ENCODE data around the gene ANKRD33B. TPM values are rescaled to one million over a fixed set of nuclear protein-coding genes. Genes with fewer than 3 reads are reported as not detected.
"Not testable (repeated sequence)": the region's sequence is repeated elsewhere in the genome, so short reads cannot be mapped to it uniquely, and the experiment has no call there.

Gene ANKRD33B
- total RNA-seq, 1 donor from 2014 or later, result 0.83 TPM

GRCh38 chr5:10635257-10635866, 71.5 kb downstream of the ANKRD33B start:
- DNase-seq (ENCODE audit: extremely low spot score, unreplicated experiment), result no peak

GRCh38 chr5:10635867-10636350, 72.0 kb downstream of the ANKRD33B start:
- H3K9me3 Mint-ChIP-seq (ENCODE audit: unreplicated experiment), result no peaks in the 10 kb centered on the region
- no peaks in the 10 kb centered on the region for H3K27me3 Mint-ChIP-seq (ENCODE audit: unreplicated experiment)
- DNase-seq (ENCODE audit: extremely low spot score, unreplicated experiment), result no peak
- no peak overlapping the region for H3K4me3 Mint-ChIP-seq (ENCODE audit: unreplicated experiment)
- no peaks in the 10 kb centered on the region for H3K36me3 Mint-ChIP-seq (ENCODE audit: unreplicated experiment)
- TF ChIP-seq CTCF (IDR thresholded peaks at IDR 0.05), result no peak
- no peak overlapping the region for H3K27ac Mint-ChIP-seq (ENCODE audit: unreplicated experiment)
- H3K4me1 Mint-ChIP-seq (ENCODE audit: unreplicated experiment), result peaks cover 4% of the 10 kb centered on the region

More at GRCh38 chr5:10635257-10635866, 71.5 kb downstream of the ANKRD33B start:
- Mint-ChIP-seq H3K27me3 (ENCODE audit: unreplicated experiment) (no peaks in the 10 kb centered on the region), H3K4me1 (ENCODE audit: unreplicated experiment) (peaks cover 4% of the 10 kb centered on the region), H3K9me3 (ENCODE audit: unreplicated experiment) (no peaks in the 10 kb centered on the region), H3K4me3 (ENCODE audit: unreplicated experiment) (no peak overlapping the region), H3K27ac (ENCODE audit: unreplicated experiment) (no peak overlapping the region), H3K36me3 (ENCODE audit: unreplicated experiment) (no peaks in the 10 kb centered on the region)
- TF ChIP-seq CTCF (IDR thresholded peaks at IDR 0.05), result no peak

GRCh38 chr5:10636363-10637142, 72.7 kb downstream of the ANKRD33B start:
- no peak for DNase-seq (ENCODE audit: extremely low spot score, unreplicated experiment)
- peaks cover 4% of the 10 kb centered on the region for H3K4me1 Mint-ChIP-seq (ENCODE audit: unreplicated experiment)
- H3K9me3 Mint-ChIP-seq (ENCODE audit: unreplicated experiment), result no peaks in the 10 kb centered on the region
- no peak overlapping the region for H3K27ac Mint-ChIP-seq (ENCODE audit: unreplicated experiment)
- H3K4me3 Mint-ChIP-seq (ENCODE audit: unreplicated experiment), result no peak overlapping the region
- TF ChIP-seq CTCF (IDR thresholded peaks at IDR 0.05), result no peak
- H3K36me3 Mint-ChIP-seq (ENCODE audit: unreplicated experiment), result no peaks in the 10 kb centered on the region
- H3K27me3 Mint-ChIP-seq (ENCODE audit: unreplicated experiment), result no peaks in the 10 kb centered on the region

- no peak for TF ChIP-seq CTCF (IDR thresholded peaks at IDR 0.05)
- DNase-seq (ENCODE audit: extremely low spot score, unreplicated experiment), result no peak
- no peak overlapping the region for H3K4me3 Mint-ChIP-seq (ENCODE audit: unreplicated experiment)
- no peaks in the 10 kb centered on the region for H3K27me3 Mint-ChIP-seq (ENCODE audit: unreplicated experiment)
- no peak overlapping the region for H3K27ac Mint-ChIP-seq (ENCODE audit: unreplicated experiment)
- H3K36me3 Mint-ChIP-seq (ENCODE audit: unreplicated experiment), result no peaks in the 10 kb centered on the region
- H3K4me1 Mint-ChIP-seq (ENCODE audit: unreplicated experiment), result no peaks in the 10 kb centered on the region
- H3K9me3 Mint-ChIP-seq (ENCODE audit: unreplicated experiment), result no peaks in the 10 kb centered on the region
These were observed 74.1 kb downstream of the ANKRD33B start for GRCh38 chr5:10637944-10638343.

GRCh38 chr5:10638723-10639122, 74.9 kb downstream of the ANKRD33B start:
- not testable (repeated sequence) for DNase-seq (ENCODE audit: extremely low spot score, unreplicated experiment); H3K4me1 Mint-ChIP-seq (ENCODE audit: unreplicated experiment); H3K4me3 Mint-ChIP-seq (ENCODE audit: unreplicated experiment)

More at GRCh38 chr5:10638723-10639122, 74.9 kb downstream of the ANKRD33B start:
- not testable (repeated sequence) for H3K27me3 Mint-ChIP-seq (ENCODE audit: unreplicated experiment); H3K9me3 Mint-ChIP-seq (ENCODE audit: unreplicated experiment); H3K27ac Mint-ChIP-seq (ENCODE audit: unreplicated experiment); H3K36me3 Mint-ChIP-seq (ENCODE audit: unreplicated experiment)

Measured in osteocyte (in vitro differentiated cells).